ENCODE results near the gene LAMB4. TPM values are rescaled to one million over a fixed set of nuclear protein-coding genes. Genes with fewer than 3 reads are reported as not detected.

Gene LAMB4
- total and polyA plus RNA-seq, 7 donors: 0.04 to 2.0 (median 0.14) TPM; not detected in 4

DNA sequence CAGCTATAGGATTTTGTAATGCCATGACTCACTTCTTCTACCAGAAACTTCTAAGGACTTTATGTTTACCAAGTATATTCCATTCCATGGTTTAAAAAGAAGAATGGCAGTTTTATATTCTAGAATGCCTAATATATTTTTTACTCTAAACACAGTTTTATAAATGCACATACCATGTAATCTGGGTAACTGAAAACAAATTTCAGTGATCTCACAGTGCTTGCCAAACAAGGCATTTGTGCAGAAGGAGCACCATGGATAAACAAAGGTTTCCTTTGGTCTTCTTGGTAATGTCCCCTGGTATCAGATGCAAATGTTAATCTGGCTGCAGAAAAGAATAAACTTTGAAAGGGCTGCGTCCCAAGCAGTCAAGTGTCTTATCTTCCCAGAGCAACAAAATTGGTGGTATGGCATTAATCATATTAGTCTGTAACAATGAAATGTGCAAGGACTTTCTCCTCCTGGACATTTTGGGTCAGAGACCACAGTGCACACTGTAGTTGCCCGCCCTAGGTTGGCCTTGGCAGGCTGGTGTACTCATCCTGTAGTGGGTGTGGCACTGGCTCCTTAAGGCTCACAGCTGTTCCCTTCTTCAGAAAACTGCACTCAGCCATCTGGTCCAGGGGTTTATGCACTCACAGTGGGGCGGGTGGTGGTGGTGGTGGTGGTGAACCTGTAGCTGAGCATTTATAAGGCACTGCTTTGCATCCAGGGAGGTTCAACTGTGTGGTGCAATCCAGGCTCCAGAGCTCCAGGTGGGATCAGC lies 56.7 kb downstream of the LAMB4 start:
- H3K36me3 ChIP-seq: no peaks in the 10 kb centered on the region
- H3K4me3 ChIP-seq: no peak overlapping the region
- peaks cover 0 to 16% (median 12%) of the 10 kb centered on the region in 4 donors for H3K4me1 ChIP-seq
- no peaks in the 10 kb centered on the region for H3K9me3 ChIP-seq
- TF ChIP-seq POLR2A (IDR thresholded peaks at IDR 0.05): no peak
- TF ChIP-seq, protein P1, sequence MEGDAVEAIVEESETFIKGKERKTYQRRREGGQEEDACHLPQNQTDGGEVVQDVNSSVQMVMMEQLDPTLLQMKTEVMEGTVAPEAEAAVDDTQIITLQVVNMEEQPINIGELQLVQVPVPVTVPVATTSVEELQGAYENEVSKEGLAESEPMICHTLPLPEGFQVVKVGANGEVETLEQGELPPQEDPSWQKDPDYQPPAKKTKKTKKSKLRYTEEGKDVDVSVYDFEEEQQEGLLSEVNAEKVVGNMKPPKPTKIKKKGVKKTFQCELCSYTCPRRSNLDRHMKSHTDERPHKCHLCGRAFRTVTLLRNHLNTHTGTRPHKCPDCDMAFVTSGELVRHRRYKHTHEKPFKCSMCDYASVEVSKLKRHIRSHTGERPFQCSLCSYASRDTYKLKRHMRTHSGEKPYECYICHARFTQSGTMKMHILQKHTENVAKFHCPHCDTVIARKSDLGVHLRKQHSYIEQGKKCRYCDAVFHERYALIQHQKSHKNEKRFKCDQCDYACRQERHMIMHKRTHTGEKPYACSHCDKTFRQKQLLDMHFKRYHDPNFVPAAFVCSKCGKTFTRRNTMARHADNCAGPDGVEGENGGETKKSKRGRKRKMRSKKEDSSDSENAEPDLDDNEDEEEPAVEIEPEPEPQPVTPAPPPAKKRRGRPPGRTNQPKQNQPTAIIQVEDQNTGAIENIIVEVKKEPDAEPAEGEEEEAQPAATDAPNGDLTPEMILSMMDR (IDR thresholded peaks at IDR 0.05): no peak
- TF ChIP-seq EP300 (IDR thresholded peaks at IDR 0.05): no peak
- TF ChIP-seq POLR2AphosphoS5 (IDR thresholded peaks at IDR 0.05): no peak
- no peak for DNase-seq
- intact Hi-C loops (cut with DNase I): no loop called here
- H3K27me3 ChIP-seq: no peaks in the 10 kb centered on the region
- 67 to 80% methylated on average over 3 of the region's 3 CpGs for WGBS, 2 donors
- peak overlapping the region in 3 of 4 donors; percentile 29 to 65 (median 49) for H3K27ac ChIP-seq

DNA sequence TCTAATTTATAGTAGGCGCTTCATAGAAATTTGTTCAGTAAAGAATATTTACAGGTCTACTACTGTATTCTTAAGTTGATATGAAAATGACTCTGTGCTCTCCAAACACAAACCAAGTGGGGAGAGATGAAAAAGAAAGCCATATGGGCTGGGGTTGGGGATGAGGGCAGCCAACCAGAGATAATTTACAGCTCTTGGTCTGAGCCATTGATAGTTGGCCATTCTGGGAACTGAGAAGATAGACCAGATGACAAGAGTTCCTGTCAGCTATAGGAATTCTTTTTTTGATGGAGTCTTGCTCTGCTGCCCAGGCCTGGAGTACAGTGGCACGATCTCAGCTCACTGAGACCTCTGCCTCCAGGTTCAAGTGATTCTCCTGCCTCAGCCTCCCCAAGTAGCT lies 57.4 kb downstream of the LAMB4 start:
- TF ChIP-seq, protein P1 (IDR thresholded peaks at IDR 0.05): no peak
- TF ChIP-seq POLR2AphosphoS5 (IDR thresholded peaks at IDR 0.05) (no peak), EP300 (IDR thresholded peaks at IDR 0.05) (no peak), POLR2A (IDR thresholded peaks at IDR 0.05) (no peak)
- Histone ChIP-seq H3K4me1 (peaks cover 0 to 14% (median 9%) of the 10 kb centered on the region in 4 donors), H3K9me3 (no peaks in the 10 kb centered on the region), H3K27ac (peak overlapping the region in 3 of 4 donors; percentile 29 to 65 (median 49)), H3K27me3 (no peaks in the 10 kb centered on the region), H3K36me3 (no peaks in the 10 kb centered on the region), H3K4me3 (no peak overlapping the region)
- intact Hi-C loops (cut with DNase I): no loop called here
- DNase-seq: no peak
- 89 to 95% methylated on average over 2 of the region's 2 CpGs for WGBS, 2 donors

DNA sequence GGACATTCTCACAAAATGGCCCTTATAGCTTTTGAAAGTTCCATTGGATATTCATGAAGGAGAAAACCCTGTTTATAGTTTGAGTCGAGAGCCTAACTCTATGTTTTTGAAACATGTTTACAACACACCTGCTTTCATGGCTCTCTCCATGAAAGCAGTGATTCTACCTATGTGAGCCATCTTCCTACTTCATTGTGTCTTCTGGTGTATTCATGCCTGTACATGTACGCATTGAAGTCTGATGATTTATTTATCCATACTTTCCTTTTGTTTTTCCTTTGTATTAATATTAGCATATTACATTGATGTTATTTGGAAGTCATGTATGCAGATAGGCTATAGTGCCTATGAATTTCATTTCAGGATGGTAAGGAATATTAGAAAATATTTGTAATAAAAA lies 58.0 kb downstream of the LAMB4 start:
- Histone ChIP-seq H3K27me3 (no peaks in the 10 kb centered on the region), H3K27ac (no peak overlapping the region), H3K9me3 (no peaks in the 10 kb centered on the region), H3K4me1 (peaks cover 0 to 14% (median 9%) of the 10 kb centered on the region in 4 donors), H3K36me3 (no peaks in the 10 kb centered on the region), H3K4me3 (no peak overlapping the region)
- intact Hi-C loops (cut with DNase I): no loop called here
- no peak for TF ChIP-seq POLR2A (IDR thresholded peaks at IDR 0.05)
- no peak for TF ChIP-seq EP300 (IDR thresholded peaks at IDR 0.05)
- DNase-seq: no peak
- 89 to 90% methylated on average over 2 of the region's 2 CpGs for WGBS, 2 donors

DNA sequence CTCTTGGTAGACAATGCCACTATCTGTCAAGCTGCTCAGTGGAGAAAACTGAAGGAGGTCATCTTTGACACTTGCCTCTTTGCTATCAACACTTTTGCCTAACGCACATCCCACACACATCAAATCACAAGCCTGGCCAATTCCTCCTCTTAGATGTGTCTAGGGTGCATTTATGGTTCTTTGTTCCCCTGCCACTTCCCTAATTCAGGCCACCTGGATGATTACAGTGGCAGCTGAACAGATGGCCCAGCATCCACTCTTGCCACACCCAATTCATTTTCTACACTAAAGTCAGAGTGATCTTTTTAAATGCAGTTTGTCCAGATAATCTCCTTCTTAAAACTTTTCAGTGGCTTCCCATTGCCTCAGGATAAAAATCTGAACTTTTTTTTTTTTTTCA lies 58.6 kb downstream of the LAMB4 start:
- peaks cover 0 to 14% (median 9%) of the 10 kb centered on the region in 4 donors for H3K4me1 ChIP-seq
- intact Hi-C loops (cut with DNase I): no loop called here
- H3K4me3 ChIP-seq: no peak overlapping the region
- H3K36me3 ChIP-seq: no peaks in the 10 kb centered on the region
- no peak overlapping the region for H3K27ac ChIP-seq
- WGBS, 2 donors: 23 to 60% methylated on average over 1 of the region's 1 CpG
- no peak for TF ChIP-seq POLR2A (IDR thresholded peaks at IDR 0.05)
- no peak for TF ChIP-seq EP300 (IDR thresholded peaks at IDR 0.05)
- H3K27me3 ChIP-seq: no peaks in the 10 kb centered on the region
- DNase-seq: no peak
- H3K9me3 ChIP-seq: no peaks in the 10 kb centered on the region

DNA sequence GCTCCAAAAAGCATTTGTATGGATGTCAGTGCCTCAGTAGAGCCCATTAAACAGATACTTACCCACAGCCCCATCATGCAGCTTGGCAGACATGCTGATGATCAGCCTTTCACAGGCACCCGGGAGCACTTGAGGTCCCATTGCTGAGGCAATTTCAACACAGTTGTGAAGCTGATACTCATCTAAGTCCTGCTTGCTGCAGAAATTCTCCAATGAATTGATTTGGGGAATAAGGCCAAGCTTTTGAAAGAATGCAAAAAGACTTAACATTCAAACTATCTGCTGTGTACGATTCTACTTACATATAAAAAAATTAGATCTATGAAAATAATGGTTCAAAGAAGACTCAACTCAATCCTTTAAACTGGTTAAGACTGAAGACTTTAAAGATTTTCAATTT lies 60.5 kb downstream of the LAMB4 start:
- TF ChIP-seq EP300 (IDR thresholded peaks at IDR 0.05) (no peak), POLR2AphosphoS5 (IDR thresholded peaks at IDR 0.05) (no peak), POLR2A (IDR thresholded peaks at IDR 0.05) (no peak)
- TF ChIP-seq, protein P1 (IDR thresholded peaks at IDR 0.05): no peak
- Histone ChIP-seq H3K4me1 (peaks cover 0 to 14% (median 9%) of the 10 kb centered on the region in 4 donors), H3K9me3 (no peaks in the 10 kb centered on the region), H3K4me3 (no peak overlapping the region), H3K36me3 (no peaks in the 10 kb centered on the region), H3K27me3 (no peaks in the 10 kb centered on the region), H3K27ac (no peak overlapping the region)
- 86 to 92% methylated on average over 2 of the region's 2 CpGs for WGBS, 2 donors
- intact Hi-C loops (cut with DNase I): no loop called here
- DNase-seq: no peak
